ENCODE measurements around the gene TUBA4A. TPM values are rescaled to one million over a fixed set of nuclear protein-coding genes. Genes with fewer than 3 reads are reported as not detected.
A peak's percentile ranks its signal among the peaks of the same experiment; 100 is the strongest.

Gene TUBA4A
- total RNA-seq, 4 donors from 2014 or later: 8.0 to 24.6 (median 9.4) TPM

GRCh38 chr2:219245148-219245898 is 8.4 kb downstream of the TUBA4A start, which contains the start of the genes GLB1L and STK16:
GLB1L (minus strand) TSS chr2:219245444; CDS start chr2:219243573, 1,871 bp downstream.
STK16 (plus strand) TSS chr2:219245479; CDS start chr2:219246000, 521 bp downstream.
- Histone ChIP-seq H3K27me3 (no peaks in the 10 kb centered on the region), H3K4me1 (peaks cover 0 to 44% (median 27%) of the 10 kb centered on the region in 4 donors), H3K9me3 (no peaks in the 10 kb centered on the region), H3K27ac (peak within 1 kb of the TSS; percentile 93 to 97 (median 94)), H3K4me3 (peak within 1 kb of the TSS; percentile 76 to 94 (median 80)), H3K36me3 (peaks cover 0 to 28% (median 0%) of the 10 kb centered on the region in 3 donors)
- peak; percentile 67 to 81 for TF ChIP-seq POLR2A (IDR thresholded peaks at IDR 0.05)
- TF ChIP-seq CTCF (IDR thresholded peaks at IDR 0.05): peak in 1 of 5 experiments; percentile 46
- peak; percentile 94 to 98 for TF ChIP-seq EP300 (IDR thresholded peaks at IDR 0.05)
- WGBS, 2 donors: 0 to 2% methylated on average over 26 to 28 of the region's 46 CpGs
- peak; percentile 87 to 90 for DNase-seq (ENCODE audit: low spot score in 2 of 2)

- peaks cover 0 to 38% (median 22%) of the 10 kb centered on the region in 4 donors for H3K4me1 ChIP-seq
- WGBS, 2 donors: 46% methylated on average over 6 of the region's 6 CpGs
- peaks cover 0 to 32% (median 0%) of the 10 kb centered on the region in 3 donors for H3K36me3 ChIP-seq
- TF ChIP-seq CTCF (IDR thresholded peaks at IDR 0.05) (no peak), POLR2A (IDR thresholded peaks at IDR 0.05) (no peak), EP300 (IDR thresholded peaks at IDR 0.05) (no peak)
- DNase-seq (ENCODE audit: low spot score in 2 of 2): no peak
- H3K27ac ChIP-seq: peak overlapping the region; percentile 93 to 97 (median 94)
- no peaks in the 10 kb centered on the region for H3K27me3 ChIP-seq
- H3K4me3 ChIP-seq: peak overlapping the region; percentile 76 to 94 (median 80)
- H3K9me3 ChIP-seq: no peaks in the 10 kb centered on the region
Observed at GRCh38 chr2:219244789-219245147, 8.9 kb downstream of the TUBA4A start.

- Histone ChIP-seq H3K9me3 (no peaks in the 10 kb centered on the region), H3K4me3 (peak overlapping the region in 1 of 4 donors; percentile 28), H3K36me3 (peaks cover 0 to 37% (median 0%) of the 10 kb centered on the region in 3 donors), H3K4me1 (peaks cover 0 to 25% (median 12%) of the 10 kb centered on the region in 4 donors), H3K27me3 (no peaks in the 10 kb centered on the region), H3K27ac (peak overlapping the region in 1 of 4 donors; percentile 6)
- TF ChIP-seq CTCF (IDR thresholded peaks at IDR 0.05) (no peak), EP300 (IDR thresholded peaks at IDR 0.05) (peak in 1 of 2 donors; percentile 7)
- WGBS, 2 donors: 41 to 47% methylated on average over 28 of the region's 28 CpGs
- peak in 1 of 2 donors; percentile 5 for DNase-seq (ENCODE audit: low spot score in 2 of 2)
Observed at GRCh38 chr2:219243291-219243761, 10.4 kb downstream of the TUBA4A start.

- Histone ChIP-seq H3K27me3 (no peaks in the 10 kb centered on the region), H3K4me1 (peaks cover 0 to 25% (median 4%) of the 10 kb centered on the region in 4 donors), H3K9me3 (no peaks in the 10 kb centered on the region), H3K27ac (no peak overlapping the region), H3K36me3 (peaks cover 0 to 81% (median 35%) of the 10 kb centered on the region in 3 donors), H3K4me3 (no peak overlapping the region)
- WGBS, 2 donors: 85 to 89% methylated on average over 3 of the region's 3 CpGs
- DNase-seq (ENCODE audit: low spot score in 2 of 2): no peak
- TF ChIP-seq CTCF (IDR thresholded peaks at IDR 0.05) (no peak), POLR2A (IDR thresholded peaks at IDR 0.05) (no peak), EP300 (IDR thresholded peaks at IDR 0.05) (no peak)
Observed at GRCh38 chr2:219234331-219234730, 19.4 kb downstream of the TUBA4A start.

- 1% methylated on average over 24 of the region's 24 CpGs for WGBS, 2 donors
- Histone ChIP-seq H3K4me3 (peak overlapping the region; percentile 64 to 98 (median 87)), H3K4me1 (peaks cover 0 to 44% (median 17%) of the 10 kb centered on the region in 4 donors), H3K27me3 (no peaks in the 10 kb centered on the region), H3K9me3 (no peaks in the 10 kb centered on the region), H3K27ac (peak overlapping the region; percentile 82 to 99 (median 96)), H3K36me3 (peaks cover 0 to 56% (median 24%) of the 10 kb centered on the region in 3 donors)
- no peak for TF ChIP-seq EP300 (IDR thresholded peaks at IDR 0.05)
- no peak for TF ChIP-seq POLR2A (IDR thresholded peaks at IDR 0.05)
- no peak for TF ChIP-seq CTCF (IDR thresholded peaks at IDR 0.05)
- DNase-seq (ENCODE audit: low spot score in 2 of 2): peak in 1 of 2 donors; percentile 39
Observed at GRCh38 chr2:219230059-219230540, 23.6 kb downstream of the TUBA4A start.

Measured in tibial nerve (tissue), 4 donors.